Naive B cell (primary cell): Measurements from ENCODE around the gene XPOT. TPM values are rescaled to one million over a fixed set of nuclear protein-coding genes. Genes with fewer than 3 reads are reported as not detected.
"Not testable (repeated sequence)": the region's sequence is repeated elsewhere in the genome, so short reads cannot be mapped to it uniquely, and the experiment has no call there.

ENCODE experiments used
- ATAC-seq, 2 donors: fragments of 150-1000 bp; cut with Tn5 transposase; 2 replicates each; pipeline ENCODE4 v1.10.0; 2021; ENCODE audit warnings: low read depth in 2 of 2, mild to moderate bottlenecking in 2 of 2, moderate library complexity in 2 of 2
- DNase-seq: peaks from one replicate; pipeline ENCODE4 v3.0.0; 2022
- H3K27ac Mint-ChIP-seq, 6 donors: one replicate each; pipeline ENCODE4 v1.8.0; 2020 to 2022; ENCODE audit warnings: mild to moderate bottlenecking in 6 of 6, mixed read lengths in 6 of 6, moderate library complexity in 5 of 6, inconsistent platforms in 2 of 6
- H3K27me3 Mint-ChIP-seq, 3 donors: one replicate each; pipeline ENCODE4 v1.8.0; 2021 to 2022; ENCODE audit warnings: mixed read lengths in 3 of 3, mild to moderate bottlenecking in 1 of 3
- H3K36me3 Mint-ChIP-seq, 2 donors: one replicate each; pipeline ENCODE4 v1.8.0; 2020 to 2022; ENCODE audit warnings: mixed read lengths in 2 of 2, inconsistent platforms in 1 of 2, mild to moderate bottlenecking in 1 of 2
- H3K4me1 Mint-ChIP-seq, 3 donors: one replicate each; pipeline ENCODE4 v1.8.0; 2020 to 2022; ENCODE audit warnings: mixed read lengths in 3 of 3, inconsistent platforms in 1 of 3, mild to moderate bottlenecking in 1 of 3, moderate library complexity in 1 of 3
- H3K4me3 Mint-ChIP-seq, 8 donors: one replicate each; pipeline ENCODE4 v1.8.0; 2020 to 2022; ENCODE audit warnings: mild to moderate bottlenecking in 8 of 8, mixed read lengths in 8 of 8, moderate library complexity in 8 of 8, inconsistent platforms in 2 of 8
- H3K9me3 Mint-ChIP-seq, 7 donors: one replicate each; pipeline ENCODE4 v1.8.0; 2020 to 2022; ENCODE audit warnings: mixed read lengths in 7 of 7, mild to moderate bottlenecking in 5 of 7, inconsistent platforms in 2 of 7, moderate library complexity in 1 of 7
- polyA plus RNA-seq, 6 donors: library from polyadenylated mRNA; unstranded; fragments of 300-500 nt; fragmentation: Illumina TruSeq; gene quantifications; one replicate each; pipeline ENCODE4 v1.2.3, GENCODE V29; 2021; ENCODE audit warnings: low read depth in 6 of 6

The XPOT gene, protein sequence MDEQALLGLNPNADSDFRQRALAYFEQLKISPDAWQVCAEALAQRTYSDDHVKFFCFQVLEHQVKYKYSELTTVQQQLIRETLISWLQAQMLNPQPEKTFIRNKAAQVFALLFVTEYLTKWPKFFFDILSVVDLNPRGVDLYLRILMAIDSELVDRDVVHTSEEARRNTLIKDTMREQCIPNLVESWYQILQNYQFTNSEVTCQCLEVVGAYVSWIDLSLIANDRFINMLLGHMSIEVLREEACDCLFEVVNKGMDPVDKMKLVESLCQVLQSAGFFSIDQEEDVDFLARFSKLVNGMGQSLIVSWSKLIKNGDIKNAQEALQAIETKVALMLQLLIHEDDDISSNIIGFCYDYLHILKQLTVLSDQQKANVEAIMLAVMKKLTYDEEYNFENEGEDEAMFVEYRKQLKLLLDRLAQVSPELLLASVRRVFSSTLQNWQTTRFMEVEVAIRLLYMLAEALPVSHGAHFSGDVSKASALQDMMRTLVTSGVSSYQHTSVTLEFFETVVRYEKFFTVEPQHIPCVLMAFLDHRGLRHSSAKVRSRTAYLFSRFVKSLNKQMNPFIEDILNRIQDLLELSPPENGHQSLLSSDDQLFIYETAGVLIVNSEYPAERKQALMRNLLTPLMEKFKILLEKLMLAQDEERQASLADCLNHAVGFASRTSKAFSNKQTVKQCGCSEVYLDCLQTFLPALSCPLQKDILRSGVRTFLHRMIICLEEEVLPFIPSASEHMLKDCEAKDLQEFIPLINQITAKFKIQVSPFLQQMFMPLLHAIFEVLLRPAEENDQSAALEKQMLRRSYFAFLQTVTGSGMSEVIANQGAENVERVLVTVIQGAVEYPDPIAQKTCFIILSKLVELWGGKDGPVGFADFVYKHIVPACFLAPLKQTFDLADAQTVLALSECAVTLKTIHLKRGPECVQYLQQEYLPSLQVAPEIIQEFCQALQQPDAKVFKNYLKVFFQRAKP
- polyA plus RNA-seq = 10 to 100 TPM; 15.9 to 27.9 (median 22.4) TPM

DNA sequence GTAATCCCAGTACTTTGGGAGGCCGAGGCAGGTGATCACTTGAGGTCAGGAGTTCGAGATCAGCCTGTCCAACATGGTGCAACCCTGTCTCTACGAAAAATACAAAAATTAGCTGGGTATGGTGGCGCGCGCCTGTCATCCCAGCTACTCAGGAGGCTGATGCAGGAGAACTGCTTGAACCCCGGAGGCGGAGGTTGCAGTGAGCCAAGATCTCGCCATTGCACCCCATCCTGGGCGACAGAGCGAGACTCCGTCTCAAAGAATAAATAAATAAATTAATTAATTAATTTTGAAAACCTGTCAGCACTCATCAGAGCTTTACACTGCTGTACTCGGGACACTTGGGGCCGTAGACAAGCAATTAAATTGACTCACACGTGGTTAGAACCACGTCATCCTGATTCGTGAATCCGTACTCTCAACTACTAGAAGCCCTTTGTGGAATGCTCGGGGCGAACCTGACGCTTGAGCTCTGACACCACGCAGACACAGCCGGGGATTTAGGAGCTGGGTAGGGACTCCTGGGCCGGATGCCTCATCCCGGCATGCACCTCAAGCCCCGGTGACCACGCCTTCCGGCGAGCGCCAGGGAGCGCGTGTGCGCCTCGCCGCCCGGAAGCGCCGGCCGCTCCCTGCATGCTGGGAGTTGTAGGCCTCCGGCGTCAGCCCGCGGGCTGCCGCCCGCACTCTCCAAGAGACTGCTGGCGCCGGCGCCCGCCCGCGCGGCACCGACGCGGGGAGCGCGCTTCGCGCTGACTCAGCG is at the start of gene XPOT:
XPOT (plus strand) TSS at position 686 of the 763 bp plus-strand sequence. CDS start 5,644 bp downstream, outside the sequence.
- Mint-ChIP-seq H3K9me3 (peaks cover 0 to 2% (median 0%) of the 10 kb centered on the region in 7 donors), H3K4me1 (peaks cover 0 to 18% (median 15%) of the 10 kb centered on the region in 3 donors)
- peak; percentile 93 for ATAC-seq

DNA sequence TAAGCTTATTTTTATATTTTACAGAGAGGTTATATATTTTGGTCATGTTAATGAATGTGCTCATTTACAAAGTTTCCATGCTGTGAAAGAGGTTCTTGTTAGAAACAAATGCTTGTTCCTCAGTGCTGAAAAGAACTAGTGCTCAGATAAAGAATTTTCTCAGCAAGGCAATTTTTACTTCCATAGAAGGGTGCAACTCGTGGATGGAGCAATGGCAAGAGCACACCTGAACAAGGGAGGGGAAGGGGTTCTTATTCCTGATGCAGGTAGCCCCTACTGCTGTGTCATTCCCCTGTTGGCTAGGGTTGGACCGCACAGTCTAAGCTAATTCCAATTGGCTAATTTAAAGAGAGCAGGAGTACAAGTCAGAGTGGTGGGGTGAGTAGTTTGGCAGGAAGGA is 48.0 kb upstream of the XPOT start:
- H3K27ac Mint-ChIP-seq, H3K4me3 Mint-ChIP-seq, DNase-seq, H3K36me3 Mint-ChIP-seq, ATAC-seq, H3K4me1 Mint-ChIP-seq, H3K27me3 Mint-ChIP-seq: not testable (repeated sequence)
- peaks cover 5 to 20% (median 14%) of the 10 kb centered on the region in 7 donors for H3K9me3 Mint-ChIP-seq

More for the DNA sequence above, at the start of gene XPOT:
- peak within 1 kb of the TSS; percentile 95 to 99 (median 96) for H3K4me3 Mint-ChIP-seq
- DNase-seq = peak; percentile 90
- no peaks in the 10 kb centered on the region for H3K36me3 Mint-ChIP-seq
- H3K27me3 Mint-ChIP-seq = peaks cover 0 to 9% (median 9%) of the 10 kb centered on the region in 3 donors
- H3K27ac Mint-ChIP-seq = peak within 1 kb of the TSS; percentile 85 to 97 (median 96)

DNA sequence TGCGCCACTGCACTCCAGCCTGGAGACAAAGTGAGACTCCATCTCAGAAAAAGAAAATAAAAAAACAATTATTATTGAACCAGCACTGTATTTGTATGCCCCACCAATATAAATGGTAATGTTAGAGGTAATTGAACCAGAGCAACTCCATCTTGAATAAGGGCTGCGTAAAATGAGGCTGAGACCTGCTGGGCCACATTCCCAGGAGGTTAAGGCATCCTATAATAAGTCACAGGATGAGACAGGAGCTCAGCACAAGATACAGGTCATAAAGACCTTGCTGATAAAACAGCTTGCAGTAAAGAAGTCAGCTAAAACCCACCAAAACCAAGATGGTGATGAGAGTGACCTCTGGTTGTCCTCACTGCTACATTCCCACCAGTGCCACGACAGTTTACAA is 43.0 kb upstream of the XPOT start:
- not testable (repeated sequence) for H3K4me3 Mint-ChIP-seq, ATAC-seq, DNase-seq, H3K27me3 Mint-ChIP-seq, H3K27ac Mint-ChIP-seq, H3K36me3 Mint-ChIP-seq, H3K4me1 Mint-ChIP-seq
- peaks cover 4 to 14% (median 6%) of the 10 kb centered on the region in 7 donors for H3K9me3 Mint-ChIP-seq

DNA sequence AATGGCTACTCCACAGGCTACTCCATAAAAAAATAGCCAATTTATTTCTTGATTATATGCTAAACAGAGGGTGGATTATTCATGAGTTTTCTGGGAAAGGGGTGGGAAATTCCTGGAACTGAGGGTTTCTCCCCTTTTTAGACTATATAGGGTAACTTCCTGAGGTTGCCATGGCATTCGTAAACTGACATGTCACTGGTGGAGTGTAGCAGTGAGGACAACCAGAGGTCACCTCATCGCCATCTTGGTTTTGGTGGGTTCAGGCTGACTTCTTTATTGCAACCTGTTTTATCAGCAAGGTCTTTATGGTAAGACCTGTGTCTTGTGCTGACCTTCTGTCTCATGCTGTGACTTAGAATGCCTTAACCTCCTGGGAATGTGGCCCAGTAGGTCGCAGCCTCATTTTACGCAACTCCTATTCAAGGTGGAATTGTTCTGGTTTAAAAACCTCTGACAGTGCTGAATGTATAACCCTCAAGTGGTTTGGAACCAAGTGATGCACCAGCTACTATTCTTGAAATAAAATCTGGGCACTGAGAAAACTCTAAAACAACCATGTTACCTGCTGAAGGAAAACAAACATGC is 41.4 kb upstream of the XPOT start:
- ATAC-seq (no peak), DNase-seq (no peak)
- Mint-ChIP-seq H3K27me3 (peaks cover 0 to 10% (median 0%) of the 10 kb centered on the region in 3 donors), H3K27ac (no peak overlapping the region), H3K36me3 (no peaks in the 10 kb centered on the region), H3K4me1 (no peaks in the 10 kb centered on the region), H3K9me3 (no peaks in the 10 kb centered on the region), H3K4me3 (no peak overlapping the region)

DNA sequence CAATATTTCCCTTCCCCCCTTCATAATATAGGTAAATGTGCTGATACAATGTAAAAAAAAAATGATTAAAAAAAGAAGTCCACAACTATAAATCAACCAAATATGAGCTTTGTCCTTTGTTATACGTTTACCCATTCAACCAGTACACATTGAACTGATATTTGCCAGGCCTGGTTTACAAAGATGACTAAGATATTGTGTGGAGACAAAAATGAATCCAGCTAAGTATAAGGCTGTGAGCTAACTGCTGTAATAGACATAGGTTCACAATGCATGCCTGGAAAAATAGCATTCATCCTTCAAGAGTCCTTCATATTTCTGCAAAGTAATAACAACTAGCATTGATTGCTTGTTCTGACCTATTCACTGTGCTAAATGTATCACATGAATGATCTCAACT is 20.5 kb upstream of the XPOT start:
- Mint-ChIP-seq H3K4me3 (peak overlapping the region in 1 of 8 donors; percentile 18), H3K4me1 (no peaks in the 10 kb centered on the region)
- ATAC-seq = no peak

DNA sequence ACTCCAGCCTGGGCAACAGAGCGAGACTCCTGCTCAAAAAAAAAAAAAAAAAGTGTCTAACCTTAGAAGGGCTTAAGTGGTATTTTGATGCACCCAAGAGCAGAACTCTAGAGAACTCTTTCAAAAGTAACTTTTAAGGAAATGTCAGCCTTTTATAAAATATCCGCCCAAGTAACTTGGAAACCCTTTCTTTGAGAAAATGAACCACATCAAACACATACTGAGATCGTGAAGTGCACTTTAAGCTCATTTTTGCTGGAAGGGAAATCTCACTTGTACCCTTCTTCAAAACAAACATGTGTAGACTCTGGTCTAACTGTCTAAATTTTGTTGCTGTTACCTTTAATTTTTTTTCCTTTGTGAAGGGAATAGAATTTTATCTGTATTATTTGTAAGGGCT is 19.2 kb upstream of the XPOT start:
- DNase-seq (no peak), ATAC-seq (no peak)
- Mint-ChIP-seq H3K4me3 (no peak overlapping the region), H3K27ac (no peak overlapping the region), H3K27me3 (peaks cover 9 to 27% (median 16%) of the 10 kb centered on the region in 3 donors), H3K4me1 (peaks cover 0 to 3% (median 0%) of the 10 kb centered on the region in 3 donors), H3K36me3 (peaks cover 0 to 8% of the 10 kb centered on the region in 2 donors), H3K9me3 (peaks cover 0 to 18% (median 11%) of the 10 kb centered on the region in 7 donors)

More for the DNA sequence above, 20.5 kb upstream of the XPOT start:
- Mint-ChIP-seq H3K27me3 (peaks cover 3 to 13% (median 9%) of the 10 kb centered on the region in 3 donors), H3K9me3 (peaks cover 0 to 19% (median 12%) of the 10 kb centered on the region in 7 donors), H3K36me3 (peaks cover 0 to 8% of the 10 kb centered on the region in 2 donors), H3K27ac (no peak overlapping the region)
- no peak for DNase-seq

DNA sequence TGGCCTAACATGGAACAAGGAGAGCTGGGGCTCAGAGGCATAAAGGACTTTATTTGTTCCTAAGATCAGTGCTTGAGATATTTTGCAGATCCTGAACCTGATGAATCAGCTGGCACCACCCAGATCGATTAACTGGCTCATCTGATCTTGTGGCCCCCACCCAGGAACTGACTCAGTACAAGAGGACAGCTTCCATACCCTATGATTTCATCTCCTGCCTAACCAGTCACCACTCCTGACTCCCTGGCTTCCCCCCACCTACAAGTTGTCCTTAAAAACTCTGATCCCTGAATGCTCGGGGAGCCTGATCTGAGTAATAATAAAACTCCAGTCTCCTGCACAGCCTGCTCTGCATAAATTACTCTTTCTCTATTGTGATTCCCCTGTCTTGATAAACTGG is 18.7 kb upstream of the XPOT start:
- Mint-ChIP-seq H3K9me3 (peaks cover 0 to 14% (median 8%) of the 10 kb centered on the region in 7 donors), H3K27me3 (peaks cover 9 to 25% (median 16%) of the 10 kb centered on the region in 3 donors), H3K36me3 (peaks cover 0 to 8% of the 10 kb centered on the region in 2 donors), H3K4me1 (peaks cover 0 to 3% (median under 1%) of the 10 kb centered on the region in 3 donors), H3K4me3 (no peak overlapping the region), H3K27ac (no peak overlapping the region)
- ATAC-seq (no peak), DNase-seq (no peak)

DNA sequence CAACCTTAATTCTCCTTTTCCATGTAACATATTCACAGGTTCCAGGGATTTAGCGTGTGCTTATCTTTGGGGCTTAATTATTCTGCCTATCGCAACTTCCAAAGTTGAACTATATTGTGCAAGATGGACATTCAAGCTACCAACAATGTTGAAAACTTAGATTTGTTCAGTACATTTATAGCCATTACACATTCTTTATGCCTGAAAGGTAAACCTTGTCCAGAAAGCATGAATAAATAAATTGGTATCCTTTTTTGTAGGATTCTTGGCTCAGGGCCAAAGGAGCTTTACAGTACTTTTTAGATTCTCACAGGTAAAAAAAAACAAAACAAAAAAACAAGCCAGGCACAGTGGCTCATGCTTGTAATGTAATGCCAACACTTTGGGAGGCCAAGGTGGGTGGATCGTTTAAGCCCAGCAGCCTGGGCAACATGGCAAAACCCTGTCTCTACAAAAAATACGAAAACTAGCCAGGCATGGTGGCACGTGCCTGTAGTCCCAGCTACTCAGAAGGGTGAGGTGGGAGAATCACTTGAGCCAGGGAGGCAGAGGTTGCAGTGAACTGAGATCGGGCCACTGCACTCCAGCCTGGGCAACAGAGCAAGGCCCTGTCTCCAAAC is 16.9 kb upstream of the XPOT start:
- no peak for DNase-seq
- Mint-ChIP-seq H3K4me3 (no peak overlapping the region), H3K27ac (no peak overlapping the region), H3K4me1 (peaks cover 0 to 12% (median 5%) of the 10 kb centered on the region in 3 donors), H3K36me3 (no peaks in the 10 kb centered on the region), H3K9me3 (peaks cover 0 to 3% (median 0%) of the 10 kb centered on the region in 7 donors), H3K27me3 (peaks cover 13 to 35% (median 31%) of the 10 kb centered on the region in 3 donors)
- ATAC-seq = no peak

DNA sequence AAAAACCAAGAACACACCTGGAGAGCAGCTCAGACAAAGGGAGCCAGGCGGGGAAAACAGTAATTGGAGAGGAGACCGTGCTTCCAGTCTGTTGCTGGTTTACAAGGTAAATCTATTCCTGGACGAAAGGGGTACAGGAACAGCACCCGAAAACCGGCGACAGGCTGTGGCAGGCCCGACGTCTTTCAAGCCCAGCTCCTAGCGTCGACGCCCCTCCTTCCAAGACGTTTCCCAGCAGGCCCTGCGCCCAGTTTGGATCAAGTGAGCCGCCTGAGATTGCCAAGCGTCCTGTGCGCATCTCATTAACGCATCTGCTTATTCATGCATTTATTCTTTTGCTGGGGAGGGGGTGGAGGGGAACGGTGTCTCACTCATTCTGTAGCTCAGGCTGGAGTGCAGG is 15.0 kb upstream of the XPOT start:
- Mint-ChIP-seq H3K9me3 (peaks cover 0 to 3% (median 0%) of the 10 kb centered on the region in 7 donors), H3K4me1 (peaks cover 0 to 12% (median 5%) of the 10 kb centered on the region in 3 donors), H3K27me3 (peaks cover 13 to 52% (median 42%) of the 10 kb centered on the region in 3 donors), H3K4me3 (no peak overlapping the region), H3K27ac (no peak overlapping the region), H3K36me3 (no peaks in the 10 kb centered on the region)
- DNase-seq = no peak
- no peak for ATAC-seq

DNA sequence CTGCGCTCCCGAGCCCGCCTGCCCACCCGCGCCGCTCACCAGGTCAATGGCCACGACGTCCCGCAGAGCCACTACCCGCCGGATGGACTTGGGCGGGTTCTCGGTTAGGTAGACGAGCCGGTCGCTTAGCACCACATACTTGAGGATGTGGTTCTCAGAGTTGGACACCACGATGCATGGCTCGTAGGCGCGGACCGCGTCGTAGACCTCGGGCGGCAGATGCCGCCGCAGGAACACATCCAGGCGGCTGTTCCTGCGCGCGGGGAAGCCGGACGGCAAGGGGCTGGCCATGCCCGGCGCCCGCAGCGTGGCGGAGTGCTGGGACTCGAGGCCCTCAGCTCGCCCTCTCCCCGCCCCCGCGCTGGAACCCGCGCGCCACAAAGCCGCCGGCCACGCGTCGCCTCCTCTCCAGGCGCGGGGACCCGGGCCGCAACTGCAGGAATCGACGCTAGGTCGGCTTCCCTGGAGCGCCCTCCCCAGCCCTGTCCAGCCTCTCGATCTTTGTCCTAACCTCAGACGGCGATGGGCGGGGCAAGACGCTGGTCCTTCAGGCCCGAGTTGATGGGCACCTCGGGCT is 13.8 kb upstream of the XPOT start, which contains the start of gene C12orf56:
C12orf56 (minus strand) TSS at position 484 of the 577 bp plus-strand sequence; CDS start at position 291, 193 bp downstream.
- H3K27me3 Mint-ChIP-seq = peaks cover 13 to 55% (median 39%) of the 10 kb centered on the region in 3 donors
- DNase-seq (no peak), ATAC-seq (peak; percentile 30 to 33)
- peaks cover 0 to 3% (median 0%) of the 10 kb centered on the region in 7 donors for H3K9me3 Mint-ChIP-seq
- H3K4me3 Mint-ChIP-seq = peak within 1 kb of the TSS in 6 of 8 donors; percentile 51 to 81 (median 70)
- H3K27ac Mint-ChIP-seq = peak within 1 kb of the TSS in 2 of 6 donors; percentile 54 to 65
- peaks cover 0 to 12% (median 5%) of the 10 kb centered on the region in 3 donors for H3K4me1 Mint-ChIP-seq
- H3K36me3 Mint-ChIP-seq = no peaks in the 10 kb centered on the region

DNA sequence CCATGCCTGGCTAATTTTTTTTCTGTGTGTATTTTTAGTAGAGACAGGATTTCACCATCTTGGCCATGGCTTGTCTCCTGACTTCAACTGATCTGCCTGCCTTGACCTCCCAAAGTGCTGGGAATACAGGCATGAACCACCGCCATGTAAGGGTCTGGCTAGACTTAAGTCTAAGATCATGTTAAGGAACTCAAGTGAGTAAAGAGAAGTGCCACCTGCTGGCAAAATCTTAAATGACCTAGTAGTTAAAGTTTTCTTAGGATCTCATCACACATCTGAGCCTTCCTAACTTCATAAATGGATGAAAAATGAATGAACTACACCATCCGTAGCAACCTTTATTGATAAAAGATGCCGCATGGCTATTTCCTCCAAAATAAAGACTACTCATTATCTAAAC is 12.0 kb upstream of the XPOT start:
- H3K9me3 Mint-ChIP-seq = peaks cover 0 to 3% (median 0%) of the 10 kb centered on the region in 7 donors
- H3K27ac Mint-ChIP-seq = no peak overlapping the region
- peak overlapping the region in 1 of 8 donors; percentile 50 for H3K4me3 Mint-ChIP-seq
- DNase-seq (no peak), ATAC-seq (no peak)
- H3K27me3 Mint-ChIP-seq = peaks cover 13 to 52% (median 39%) of the 10 kb centered on the region in 3 donors
- H3K4me1 Mint-ChIP-seq = peaks cover 0 to 12% (median 5%) of the 10 kb centered on the region in 3 donors
- H3K36me3 Mint-ChIP-seq = no peaks in the 10 kb centered on the region
